Stimulated activated CD4-positive, alpha-beta T cell treated with anti-CD3 and anti-CD28 coated beads, Interleukin-2, amount 100 ng/mL, for 48 hours (primary cell): ENCODE data around the gene OGT.
"Not testable (repeated sequence)": the region's sequence is repeated elsewhere in the genome, so short reads cannot be mapped to it uniquely, and the experiment has no call there.

ENCODE experiments used
- DNase-seq, 2 donors: peaks; one replicate each; pipeline ENCODE4 v3.0.0-alpha.2; 2020

Gene OGT

GRCh38 chrX:71599965-71600364, 67.1 kb downstream of the OGT start:
- DNase-seq = no peak

DNA sequence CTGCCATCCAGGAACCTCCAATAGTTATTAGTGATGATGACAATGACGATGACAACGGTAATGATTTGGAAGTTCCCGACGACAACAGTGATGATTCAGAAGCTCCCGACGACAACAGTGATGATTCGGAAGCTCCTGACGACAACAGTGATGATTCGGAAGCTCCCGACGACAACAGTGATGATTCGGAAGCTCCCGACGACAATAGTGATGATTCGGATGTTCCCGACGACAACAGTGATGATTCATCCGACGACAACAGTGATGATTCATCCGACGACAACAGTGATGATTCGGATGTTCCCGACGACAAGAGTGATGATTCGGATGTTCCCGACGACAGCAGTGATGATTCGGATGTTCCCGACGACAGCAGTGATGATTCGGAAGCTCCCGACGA, 70.7 kb downstream of the OGT start:
- DNase-seq = no peak

DNA sequence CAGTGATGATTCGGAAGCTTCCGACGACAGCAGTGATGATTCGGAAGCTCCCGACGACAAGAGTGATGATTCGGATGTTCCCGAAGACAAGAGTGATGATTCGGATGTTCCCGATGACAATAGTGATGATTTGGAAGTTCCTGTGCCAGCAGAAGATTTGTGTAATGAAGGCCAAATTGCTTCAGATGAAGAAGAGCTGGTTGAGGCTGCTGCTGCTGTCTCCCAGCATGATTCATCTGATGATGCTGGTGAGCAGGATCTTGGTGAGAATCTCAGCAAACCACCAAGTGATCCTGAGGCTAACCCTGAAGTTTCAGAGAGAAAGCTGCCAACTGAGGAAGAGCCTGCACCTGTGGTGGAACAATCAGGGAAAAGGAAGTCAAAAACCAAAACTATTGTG, 71.2 kb downstream of the OGT start:
- no peak for DNase-seq

- DNase-seq = no peak
Observed at GRCh38 chrX:71604796-71605568, 72.1 kb downstream of the OGT start.

DNA sequence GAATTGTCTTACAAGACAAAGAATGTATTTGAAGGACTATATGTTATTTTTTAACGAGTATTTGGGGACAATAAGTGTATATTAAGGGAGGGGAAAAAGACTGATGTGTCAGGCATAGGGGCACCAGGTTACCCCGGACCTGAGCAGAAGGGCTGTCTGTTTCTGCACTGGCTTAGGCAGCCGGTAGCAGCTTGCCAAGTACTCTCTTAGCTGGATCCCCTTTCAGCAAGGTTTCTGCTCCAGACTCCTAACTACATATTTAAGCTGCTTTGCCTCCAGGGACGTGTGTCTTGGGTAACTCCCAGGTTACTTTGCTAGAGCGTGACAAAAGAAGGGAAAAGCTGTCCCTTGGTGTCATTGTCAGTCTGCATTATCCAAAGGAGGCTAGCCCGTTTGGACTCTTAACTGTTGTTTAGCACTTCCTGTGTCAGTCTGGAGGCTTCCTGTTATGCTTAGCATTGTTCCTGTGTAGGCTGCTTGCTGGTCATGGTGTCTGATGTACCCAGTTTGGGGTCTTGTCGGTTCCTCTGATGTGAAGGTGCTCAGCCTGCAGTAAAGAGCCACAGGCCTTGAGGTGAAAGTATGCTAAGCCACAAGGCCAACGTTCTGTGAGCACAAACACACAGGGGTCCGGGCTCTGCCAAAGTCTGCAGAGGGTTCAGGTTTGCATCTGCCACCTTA, 73.8 kb downstream of the OGT start:
- no peak for DNase-seq

DNA sequence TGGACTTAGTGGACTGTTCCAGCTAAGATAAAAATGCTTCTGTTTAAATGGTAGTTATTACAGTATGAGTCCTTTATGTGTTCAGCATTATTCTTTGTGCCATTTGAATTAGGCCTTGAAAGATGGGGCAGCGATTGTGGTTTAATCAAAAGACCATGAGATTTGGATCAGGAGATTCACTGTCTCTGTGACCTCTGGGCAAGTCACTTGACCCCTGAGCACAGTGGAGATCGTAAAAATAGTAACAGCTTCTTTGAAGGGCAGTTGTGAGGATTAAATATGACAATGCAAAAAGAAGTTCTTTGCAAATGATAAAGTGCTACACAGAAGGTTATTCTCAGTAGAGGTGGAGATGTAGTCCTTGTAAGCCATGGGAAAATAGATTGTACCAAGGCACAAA, 74.6 kb downstream of the OGT start:
- DNase-seq = no peak

DNA sequence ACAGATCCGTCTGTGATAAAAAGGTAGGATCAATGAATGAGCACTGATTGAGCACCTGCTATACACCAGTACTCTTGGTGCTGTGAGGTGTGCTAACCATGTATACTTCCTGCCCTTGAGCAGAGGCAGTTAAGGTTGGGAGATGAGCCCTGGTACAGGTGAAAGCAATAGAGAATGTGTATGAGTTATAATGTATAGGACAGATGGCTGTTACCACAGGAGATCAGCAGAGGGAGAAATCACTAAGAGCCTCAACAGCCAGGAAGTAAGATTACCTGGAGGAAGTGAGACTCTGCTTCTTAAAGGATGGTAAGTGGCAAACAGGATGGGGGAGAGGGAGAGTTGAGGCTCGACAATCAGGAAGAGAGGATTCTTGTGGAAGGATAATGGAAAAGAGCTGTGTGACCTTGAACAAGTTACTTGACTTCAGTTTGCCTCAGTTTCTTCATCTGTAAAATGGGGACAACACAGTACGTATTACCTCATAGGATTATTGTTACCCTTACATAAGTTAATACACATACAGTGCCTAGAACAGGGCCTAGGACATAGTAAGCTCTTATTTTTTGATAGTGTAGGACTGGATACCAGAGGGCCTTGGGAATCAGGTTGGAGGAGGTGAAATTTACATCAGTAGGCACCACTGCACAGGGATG, 76.3 kb downstream of the OGT start:
- no peak for DNase-seq

DNA sequence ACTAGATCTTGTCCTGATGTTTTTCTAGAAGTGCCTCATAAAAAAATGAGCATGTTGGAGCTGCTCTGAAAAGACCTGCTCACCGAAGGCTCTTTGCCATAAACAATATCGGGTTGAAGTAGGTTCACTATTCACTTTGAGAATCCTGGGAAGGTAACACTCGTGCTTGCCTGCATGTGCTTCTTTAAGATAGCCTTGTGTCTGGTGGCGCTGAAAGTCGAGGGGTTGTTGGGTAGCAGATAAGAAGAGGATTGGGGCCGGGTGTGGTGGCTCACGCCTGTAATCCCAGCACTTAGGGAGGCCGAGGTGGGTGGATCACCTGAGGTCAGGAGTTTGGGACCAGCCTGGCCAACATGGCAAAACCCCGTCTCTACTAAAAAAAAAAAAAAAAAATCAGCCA, 78.8 kb downstream of the OGT start:
- not testable (repeated sequence) for DNase-seq

DNA sequence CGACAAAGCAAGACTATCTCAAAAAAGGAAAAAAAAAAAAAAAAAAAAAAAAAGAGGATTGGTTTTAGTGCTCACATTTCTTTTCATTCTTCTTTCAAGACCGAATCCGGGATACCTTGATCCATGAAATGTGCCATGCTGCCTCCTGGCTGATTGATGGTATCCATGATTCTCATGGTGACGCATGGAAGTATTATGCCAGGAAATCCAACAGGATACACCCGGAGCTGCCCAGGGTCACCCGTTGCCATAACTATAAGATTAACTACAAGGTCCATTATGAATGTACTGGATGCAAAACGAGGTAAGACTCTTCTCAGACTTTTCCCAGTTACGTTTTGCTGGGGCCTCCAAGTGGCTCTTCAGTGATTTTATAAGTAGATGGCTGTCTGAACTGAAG, 79.4 kb downstream of the OGT start:
- no peak for DNase-seq

- no peak for DNase-seq
Observed at GRCh38 chrX:71615056-71615455, 82.2 kb downstream of the OGT start.

DNA sequence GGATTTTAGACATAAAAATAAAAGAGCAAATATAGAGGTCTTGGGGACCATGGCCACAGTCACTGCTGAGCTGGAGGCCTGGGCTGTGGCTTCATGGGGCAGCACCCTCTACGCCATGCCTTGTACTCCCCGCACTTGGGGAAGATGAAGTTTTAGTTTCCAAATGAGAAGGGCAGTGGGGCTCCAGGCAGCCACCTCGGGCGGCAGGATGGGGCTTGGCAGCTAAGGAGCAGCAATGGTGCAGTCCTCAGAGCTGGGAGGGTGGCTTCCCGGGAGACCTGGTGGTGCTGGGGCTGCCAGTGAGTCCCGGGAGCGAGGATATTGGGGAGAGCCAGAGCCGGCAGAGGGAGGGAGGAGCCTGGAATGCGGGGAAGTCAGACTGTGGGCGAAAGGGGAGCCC, 83.0 kb downstream of the OGT start:
- no peak for DNase-seq

DNA sequence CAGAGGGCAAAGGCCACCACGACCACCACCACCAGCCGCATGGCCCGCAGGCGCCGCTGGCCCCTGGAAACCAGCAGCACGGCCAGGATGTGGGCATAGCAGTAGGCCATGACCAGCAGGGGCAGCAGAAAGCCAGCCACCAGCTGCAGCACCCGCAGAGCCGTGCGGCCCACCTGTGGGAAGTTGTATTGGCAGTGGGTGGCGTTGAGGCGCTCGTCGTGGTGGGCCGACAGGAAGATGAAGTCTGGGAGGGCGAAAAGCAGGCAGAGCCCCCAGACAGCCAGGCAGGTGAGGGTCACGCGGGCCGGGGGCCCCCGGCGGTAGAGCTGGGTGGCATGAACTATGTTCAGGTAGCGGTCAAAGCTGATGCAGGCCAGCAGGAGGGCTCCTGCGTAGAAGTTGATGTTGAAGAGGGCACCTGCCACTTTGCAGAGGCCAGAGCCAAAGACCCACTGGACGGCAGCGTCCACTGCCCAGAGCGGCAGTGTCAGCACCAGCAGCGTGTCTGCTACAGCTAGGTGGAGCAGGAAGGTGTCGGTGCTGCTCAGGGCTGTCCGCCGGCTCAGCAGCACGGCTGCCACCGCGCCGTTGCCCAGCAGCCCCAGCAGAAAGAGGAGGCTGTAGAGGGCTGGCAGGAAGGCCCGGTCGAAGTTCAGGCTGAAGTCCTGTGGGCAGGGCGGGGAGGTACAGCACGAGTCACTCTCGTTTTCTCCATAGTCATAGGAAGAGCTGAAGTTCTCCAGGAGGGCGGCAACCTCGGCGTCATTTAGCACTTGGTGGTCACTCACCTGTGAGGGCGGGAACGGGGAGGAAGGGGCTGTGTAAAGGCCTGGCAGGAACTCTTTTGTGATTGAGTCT, 84.0 kb downstream of the OGT start:
- no peak for DNase-seq

DNA sequence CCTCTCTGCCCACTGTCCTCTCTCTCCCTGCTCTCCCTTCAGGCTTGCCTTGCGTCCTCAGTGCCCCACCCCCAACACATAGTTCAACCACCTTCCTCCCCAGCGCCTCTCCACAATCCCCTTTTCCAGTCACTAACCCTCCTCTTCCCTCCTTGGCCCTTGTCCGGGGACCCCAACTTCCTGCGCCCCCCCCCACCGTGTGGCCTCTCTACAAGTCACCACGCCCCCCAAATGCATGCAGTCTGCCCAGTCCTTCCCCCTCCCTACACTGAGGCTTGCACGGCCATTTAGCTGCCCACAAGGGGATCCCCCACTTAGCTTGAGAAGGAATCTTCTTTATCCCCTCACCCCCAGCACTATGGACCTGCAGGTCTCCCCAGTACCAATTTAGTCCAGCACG, 84.8 kb downstream of the OGT start:
- no peak for DNase-seq

- DNase-seq = peak; percentile 50 to 57
Observed at GRCh38 chrX:71618303-71618721, 85.4 kb downstream of the OGT start, which contains the start of gene CXCR3. TSS of gene CXCR3 (minus strand) at chrX:71618511. CDS start at chrX:71618449, 62 bp downstream.

GRCh38 chrX:71618787-71619186, 85.9 kb downstream of the OGT start:
- DNase-seq = no peak

GRCh38 chrX:71619193-71619592, 86.3 kb downstream of the OGT start:
- DNase-seq = peak; percentile 45 to 52

DNA sequence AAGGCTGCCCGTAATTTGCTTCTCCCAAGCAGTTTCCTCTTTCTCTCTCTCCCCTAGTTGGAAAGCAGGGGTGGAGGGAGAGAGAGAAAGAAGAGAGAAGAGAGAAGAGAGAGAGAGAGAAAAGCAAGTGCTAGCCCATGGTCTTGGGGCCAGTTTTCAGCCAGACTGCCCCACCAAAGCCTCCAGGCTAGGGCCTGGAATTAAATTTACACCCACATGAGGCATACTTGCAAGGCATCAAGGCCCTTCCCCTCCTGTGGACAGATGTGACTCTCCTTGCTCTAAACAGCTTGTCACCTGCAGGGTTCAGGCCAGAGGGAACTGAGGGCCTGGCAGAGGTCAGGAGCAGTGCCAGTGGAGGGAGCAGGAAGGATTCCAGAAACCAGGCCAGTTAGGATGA, 87.1 kb downstream of the OGT start:
- no peak for DNase-seq

DNA sequence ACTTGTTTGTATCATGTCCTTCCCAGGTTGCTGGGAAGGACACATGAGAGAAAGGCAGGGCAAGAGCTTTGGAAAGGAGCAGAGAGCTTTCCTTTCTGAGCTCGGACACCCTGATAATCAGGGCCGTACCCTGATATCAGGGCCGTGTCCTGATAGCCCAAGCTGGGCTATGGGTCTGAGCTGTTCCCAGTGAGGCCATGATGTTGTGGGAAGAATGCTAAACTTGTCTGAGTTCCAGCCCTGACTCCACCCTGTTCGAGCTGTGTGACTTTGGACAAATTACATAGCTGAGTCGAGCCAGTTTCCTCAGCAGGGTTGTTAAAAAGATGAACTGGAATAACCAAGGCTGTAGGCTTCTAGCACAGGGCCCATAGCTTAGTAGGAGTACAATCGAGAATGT, 88.7 kb downstream of the OGT start:
- DNase-seq = no peak

DNA sequence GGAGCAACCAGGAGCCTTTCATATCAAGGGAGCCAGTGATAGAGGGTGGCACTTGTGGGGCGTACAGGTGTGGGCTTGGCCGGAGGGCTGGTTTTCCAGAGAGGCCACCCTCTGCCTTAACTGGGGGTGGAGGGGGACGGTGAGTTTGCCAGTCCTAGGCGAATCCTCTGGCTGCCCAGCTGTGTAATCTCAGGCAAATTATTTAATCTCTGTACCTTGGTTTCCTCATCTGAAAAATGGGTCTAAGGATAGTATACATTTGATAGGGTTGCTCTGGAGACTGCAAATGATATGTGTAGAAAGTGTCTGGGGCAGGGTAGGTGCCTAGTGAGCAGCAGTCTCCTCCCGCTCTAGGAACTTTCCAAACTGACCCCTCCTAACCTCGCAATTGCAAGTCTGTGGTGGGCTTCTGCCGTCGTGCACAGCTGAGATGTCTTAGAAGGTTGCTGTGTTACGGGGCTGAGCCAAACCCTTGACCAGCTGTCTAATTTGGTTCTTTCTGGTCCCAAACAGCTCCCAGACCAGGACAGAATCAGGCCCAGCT, 89.2 kb downstream of the OGT start:
- no peak for DNase-seq

DNA sequence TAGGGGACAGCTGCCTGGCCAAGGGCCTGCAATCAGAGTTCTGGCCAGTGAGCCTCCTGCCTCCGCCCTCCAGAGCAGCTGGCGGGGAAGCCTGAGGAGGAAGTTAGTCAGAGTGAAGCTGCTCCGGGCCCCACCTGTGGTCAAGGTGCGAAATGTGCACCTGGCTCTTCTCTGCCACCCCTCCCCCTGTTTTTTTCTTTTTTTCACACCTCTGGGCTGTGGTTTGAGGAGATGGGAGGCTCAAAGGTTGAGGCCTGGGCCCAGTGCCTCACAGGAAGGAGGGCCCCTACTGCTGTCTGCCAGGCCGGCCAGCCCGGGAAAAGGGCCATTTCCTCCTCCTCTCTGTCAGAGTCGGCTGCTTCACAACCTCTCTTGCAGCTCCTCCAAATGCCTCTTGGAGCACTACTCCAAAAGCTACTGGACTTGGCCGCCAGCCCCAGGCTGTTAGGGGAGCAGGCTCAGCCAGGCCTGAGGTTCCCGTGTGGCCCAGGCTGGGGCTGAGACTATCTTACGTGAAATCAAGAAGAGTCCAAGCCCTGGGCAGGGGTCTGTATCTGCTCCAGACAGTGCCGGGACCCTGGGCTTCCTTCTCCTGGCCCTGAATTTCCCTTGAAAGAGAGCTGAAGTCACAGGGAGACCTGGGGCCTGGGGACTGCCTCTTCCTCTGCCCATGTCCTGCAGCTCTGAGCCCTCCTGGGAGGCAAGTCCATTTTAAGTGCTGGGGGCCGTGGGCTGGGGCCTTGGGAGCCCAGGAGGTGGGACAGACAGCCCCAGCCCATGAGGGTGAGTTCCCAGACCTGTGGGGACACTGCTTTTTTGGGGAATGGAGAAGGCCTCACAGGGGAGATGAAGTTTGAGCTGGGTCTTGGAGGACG, 89.9 kb downstream of the OGT start:
- peak; percentile 23 to 46 for DNase-seq

DNA sequence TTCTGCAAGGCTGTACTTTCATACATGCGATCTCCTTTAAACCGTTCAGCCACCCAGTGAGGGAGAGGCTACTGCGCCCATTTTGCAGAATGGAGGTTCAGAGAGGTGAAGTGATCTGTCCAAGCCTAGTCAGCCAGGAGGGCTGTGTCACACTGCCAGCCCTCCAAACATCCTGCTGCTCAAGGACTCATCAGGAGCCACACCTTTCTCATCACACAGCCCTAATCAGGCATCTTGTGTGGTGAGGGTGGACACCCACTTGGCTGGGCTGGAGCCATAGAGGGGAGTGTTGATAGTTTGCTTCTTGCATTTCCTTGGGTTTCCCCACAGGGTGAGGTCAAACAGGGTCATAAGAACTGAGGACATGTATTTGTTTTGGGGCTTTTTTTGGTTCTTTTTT, 90.8 kb downstream of the OGT start:
- DNase-seq = no peak

DNA sequence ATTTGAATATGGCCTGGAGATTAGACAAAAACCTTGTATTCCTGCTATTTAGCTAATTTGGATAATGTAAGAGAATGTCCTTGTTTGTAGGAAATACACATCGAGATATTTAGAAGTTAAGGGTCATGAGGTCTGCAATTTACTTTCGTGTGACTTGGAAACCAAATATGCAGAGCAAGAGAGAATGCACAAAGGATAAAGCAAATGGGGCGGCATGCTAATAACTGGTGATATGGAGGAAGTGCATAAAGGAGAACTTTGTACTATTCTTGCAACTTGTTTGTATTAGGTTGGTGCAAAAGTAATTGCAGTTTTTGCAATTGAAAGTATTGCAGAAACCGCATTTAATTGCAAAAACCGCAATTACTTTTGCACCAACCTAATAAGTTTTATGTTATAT, 92.6 kb downstream of the OGT start:
- DNase-seq = no peak
